Type B pancreatic cell (in vitro differentiated cells): ENCODE data around the gene RCE1. TPM values are rescaled to one million over a fixed set of nuclear protein-coding genes. Genes with fewer than 3 reads are reported as not detected.

Experiments used
- DNase-seq: peaks from one replicate; pipeline ENCODE4 v3.0.0; 2021; ENCODE audit warnings: mixed read lengths; ENCODE audit not compliant: unreplicated experiment; ENCODE audit errors: extremely low spot score
- H3K27ac Mint-ChIP-seq: 2 replicates; pipeline ENCODE4 v1.8.0; 2021; ENCODE audit warnings: mild to moderate bottlenecking, mixed read lengths
- H3K27me3 Mint-ChIP-seq: 2 replicates; pipeline ENCODE4 v1.8.0; 2021; ENCODE audit warnings: mixed read lengths
- H3K36me3 Mint-ChIP-seq: 2 replicates; pipeline ENCODE4 v1.8.0; 2021; ENCODE audit warnings: mixed read lengths
- H3K4me1 Mint-ChIP-seq: one replicate; pipeline ENCODE4 v1.8.0; 2021; ENCODE audit warnings: mixed read lengths; ENCODE audit not compliant: unreplicated experiment
- H3K4me3 Mint-ChIP-seq: 2 replicates; pipeline ENCODE4 v1.8.0; 2021; ENCODE audit warnings: mild to moderate bottlenecking, mixed read lengths
- H3K9me3 Mint-ChIP-seq: 2 replicates; pipeline ENCODE4 v1.8.0; 2021; ENCODE audit warnings: mixed read lengths
- CTCF ChIP-seq: fragments of 200-600 bp; sonication (generic); conservative IDR thresholded peaks from 2 replicates; pipeline ENCODE4 v1.5.0; 2021; ENCODE audit warnings: antibody characterized with exemption, mild to moderate bottlenecking
- total RNA-seq: library from RNA; stranded (reverse); gene quantifications from 2 replicates; pipeline ENCODE4 v1.2.1, GENCODE V29; 2021; ENCODE audit warnings: low replicate concordance

RCE1 gene
- total RNA-seq, 1 donor from 2014 or later = 25.0 TPM

- Mint-ChIP-seq H3K36me3 (no peaks in the 10 kb centered on the region), H3K27ac (no peak overlapping the region), H3K4me1 (peaks cover 5% of the 10 kb centered on the region), H3K9me3 (no peaks in the 10 kb centered on the region), H3K27me3 (no peaks in the 10 kb centered on the region), H3K4me3 (no peak overlapping the region)
- DNase-seq = no peak
- TF ChIP-seq CTCF = no peak
Observed at GRCh38 chr11:66860449-66860831, 17.2 kb downstream of the RCE1 start.

GRCh38 chr11:66861038-66861773 is 18.0 kb downstream of the RCE1 start:
- Mint-ChIP-seq H3K27me3 (no peaks in the 10 kb centered on the region), H3K9me3 (no peaks in the 10 kb centered on the region), H3K27ac (no peak overlapping the region), H3K4me3 (no peak overlapping the region), H3K36me3 (no peaks in the 10 kb centered on the region), H3K4me1 (no peaks in the 10 kb centered on the region)
- TF ChIP-seq CTCF = no peak
- DNase-seq = no peak

GRCh38 chr11:66861774-66862558 is 18.7 kb downstream of the RCE1 start:
- no peaks in the 10 kb centered on the region for H3K27me3 Mint-ChIP-seq
- H3K9me3 Mint-ChIP-seq = no peaks in the 10 kb centered on the region
- H3K27ac Mint-ChIP-seq = no peak overlapping the region
- H3K4me1 Mint-ChIP-seq = no peaks in the 10 kb centered on the region
- no peaks in the 10 kb centered on the region for H3K36me3 Mint-ChIP-seq
- no peak for TF ChIP-seq CTCF
- DNase-seq = no peak
- H3K4me3 Mint-ChIP-seq = no peak overlapping the region

GRCh38 chr11:66862559-66863037 is 19.4 kb downstream of the RCE1 start:
- no peak for DNase-seq
- no peak for TF ChIP-seq CTCF
- no peak overlapping the region for H3K27ac Mint-ChIP-seq
- no peaks in the 10 kb centered on the region for H3K9me3 Mint-ChIP-seq
- H3K27me3 Mint-ChIP-seq = no peaks in the 10 kb centered on the region
- no peaks in the 10 kb centered on the region for H3K36me3 Mint-ChIP-seq
- H3K4me3 Mint-ChIP-seq = no peak overlapping the region
- H3K4me1 Mint-ChIP-seq = no peaks in the 10 kb centered on the region

- no peak for DNase-seq
- no peaks in the 10 kb centered on the region for H3K36me3 Mint-ChIP-seq
- no peaks in the 10 kb centered on the region for H3K4me1 Mint-ChIP-seq
- TF ChIP-seq CTCF = no peak
- no peaks in the 10 kb centered on the region for H3K27me3 Mint-ChIP-seq
- H3K9me3 Mint-ChIP-seq = no peaks in the 10 kb centered on the region
- H3K4me3 Mint-ChIP-seq = no peak overlapping the region
- H3K27ac Mint-ChIP-seq = no peak overlapping the region
Observed at GRCh38 chr11:66863428-66864125, 20.3 kb downstream of the RCE1 start.
